HG03097 (cell line): ENCODE measurements around the gene MYBPC1.
"Not testable (repeated sequence)": the region's sequence is repeated elsewhere in the genome, so short reads cannot be mapped to it uniquely, and the experiment has no call there.

Experiments used
- ATAC-seq: cut with Tn5 transposase; IDR thresholded peaks from one replicate; pipeline ENCODE4 v1.9.1; 2021; ENCODE audit not compliant: unreplicated experiment, low FRiP score

Gene MYBPC1

GRCh38 chr12:101594700-101595099, at the start of gene MYBPC1:
TSS of gene MYBPC1 (plus strand) at chr12:101594971. CDS start at chr12:101595071, 100 bp downstream.
- no peak for ATAC-seq

DNA sequence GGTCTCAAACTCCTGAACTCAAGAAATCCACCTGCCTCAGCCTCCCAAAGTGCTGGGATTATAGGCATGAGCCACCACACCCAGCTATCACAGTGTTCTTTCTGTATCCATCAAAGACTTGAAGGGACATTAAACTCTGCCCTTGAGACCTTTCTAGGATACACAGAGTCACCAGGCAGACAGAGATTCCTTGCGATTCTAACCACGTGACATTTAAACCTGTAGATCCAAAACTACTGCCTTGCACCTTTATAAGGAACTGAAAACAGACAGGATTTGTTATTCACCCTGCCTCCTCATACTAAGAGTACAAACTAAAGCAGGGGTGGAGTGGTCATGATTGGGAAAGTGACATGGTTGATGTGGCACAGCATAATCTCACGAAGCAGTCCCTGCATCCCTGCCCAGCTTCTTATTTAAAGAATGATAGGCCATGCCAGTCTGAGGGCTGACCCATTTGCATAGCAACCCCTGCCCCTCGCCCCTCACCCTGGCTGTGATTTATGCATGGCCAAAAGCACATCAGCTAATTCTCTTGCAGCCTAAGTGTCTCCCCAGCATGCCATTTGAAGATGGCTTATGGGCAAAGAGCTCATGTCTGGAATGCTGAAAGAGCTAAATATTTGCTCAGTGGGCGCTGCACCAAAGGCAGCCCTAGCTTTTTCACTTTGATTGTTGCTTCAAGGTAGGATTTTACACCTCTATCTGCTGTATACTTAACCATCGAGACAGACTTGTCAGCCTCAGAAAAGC, 43.2 kb upstream of the MYBPC1 start:
- no peak for ATAC-seq

- ATAC-seq = no peak
Measured at GRCh38 chr12:101552277-101552676, 42.5 kb upstream of the MYBPC1 start.

- no peak for ATAC-seq
Measured at GRCh38 chr12:101557094-101557493, 37.7 kb upstream of the MYBPC1 start.

GRCh38 chr12:101558726-101559125, 36.0 kb upstream of the MYBPC1 start:
- ATAC-seq = not testable (repeated sequence)

- ATAC-seq = no peak
Measured at GRCh38 chr12:101563212-101563611, 31.6 kb upstream of the MYBPC1 start.

DNA sequence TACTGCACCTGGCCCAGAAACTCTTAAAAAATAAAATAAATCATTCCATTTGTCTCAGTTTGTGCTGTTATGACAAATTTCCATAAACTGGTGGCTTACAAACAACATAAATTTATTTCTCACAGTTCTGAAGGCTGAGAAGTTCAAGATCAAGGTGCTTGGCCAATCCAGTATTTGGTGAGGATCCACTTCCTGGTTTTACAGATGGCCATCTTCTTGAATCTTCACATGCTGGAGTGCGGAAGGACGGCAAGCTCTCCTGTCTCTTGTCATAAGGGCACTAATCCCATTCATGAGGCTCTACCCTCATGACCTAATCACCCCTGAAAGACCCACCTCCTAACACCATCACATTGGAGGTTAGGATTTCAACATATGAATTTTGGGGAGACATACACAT, 29.9 kb upstream of the MYBPC1 start:
- no peak for ATAC-seq

- no peak for ATAC-seq
Measured at GRCh38 chr12:101566318-101566717, 28.5 kb upstream of the MYBPC1 start.

GRCh38 chr12:101567918-101568317, 26.9 kb upstream of the MYBPC1 start:
- no peak for ATAC-seq

DNA sequence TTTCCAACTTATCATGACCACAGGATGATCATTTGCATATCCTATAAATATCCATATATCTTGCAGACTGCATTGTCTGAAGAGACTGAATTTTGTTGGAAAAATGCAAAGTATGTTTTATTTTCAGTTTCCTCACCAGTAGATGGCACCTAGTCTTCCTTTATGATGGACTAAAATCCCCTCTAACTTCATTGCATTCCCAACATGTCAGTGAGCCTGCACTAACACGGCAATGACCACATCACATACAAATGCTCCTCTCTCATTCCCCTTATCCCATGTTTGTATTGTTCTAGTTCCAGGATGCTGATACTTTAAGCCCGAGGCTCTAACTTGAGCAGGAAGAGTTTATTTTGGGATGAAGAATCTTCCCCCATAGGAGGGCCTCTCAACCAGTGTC, 24.7 kb upstream of the MYBPC1 start:
- ATAC-seq = no peak

DNA sequence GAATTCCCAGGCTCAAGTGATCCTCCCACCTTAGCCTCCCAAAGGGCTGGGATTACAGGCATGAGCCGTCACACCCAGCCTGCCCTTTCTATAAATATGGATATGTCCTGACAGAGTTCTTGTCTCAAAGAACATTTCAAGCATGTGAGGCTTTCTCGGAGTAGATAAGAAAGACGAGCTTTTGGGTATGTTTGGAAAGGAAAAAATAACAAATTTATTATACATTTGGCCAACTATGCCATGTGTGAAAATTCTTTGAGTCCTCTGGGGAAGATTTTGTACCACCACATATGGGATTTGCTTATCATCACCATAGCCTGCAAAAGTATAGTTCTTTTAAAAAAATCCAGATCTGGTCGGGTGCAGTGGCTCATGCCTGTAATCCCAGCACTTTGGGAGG, 23.7 kb upstream of the MYBPC1 start:
- ATAC-seq = no peak

DNA sequence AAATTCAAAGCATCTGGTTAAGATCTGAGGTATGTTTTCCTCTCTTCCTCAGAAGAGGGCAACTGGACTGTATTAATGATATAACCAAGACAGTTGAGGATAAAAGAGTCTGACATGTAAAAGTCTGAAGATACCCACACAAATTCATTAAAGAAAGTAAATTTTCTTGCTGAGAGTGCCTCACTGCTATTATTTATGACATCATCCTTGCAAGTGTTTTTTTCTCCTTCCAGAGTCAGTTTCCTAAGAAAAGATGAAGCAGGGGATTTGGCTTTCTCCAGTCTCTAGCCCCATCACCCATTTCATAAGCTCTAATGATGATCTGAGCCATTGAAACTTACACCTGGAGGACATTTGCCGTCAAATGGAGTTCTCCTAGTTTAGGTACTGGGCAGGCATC, 21.0 kb upstream of the MYBPC1 start:
- ATAC-seq = no peak

DNA sequence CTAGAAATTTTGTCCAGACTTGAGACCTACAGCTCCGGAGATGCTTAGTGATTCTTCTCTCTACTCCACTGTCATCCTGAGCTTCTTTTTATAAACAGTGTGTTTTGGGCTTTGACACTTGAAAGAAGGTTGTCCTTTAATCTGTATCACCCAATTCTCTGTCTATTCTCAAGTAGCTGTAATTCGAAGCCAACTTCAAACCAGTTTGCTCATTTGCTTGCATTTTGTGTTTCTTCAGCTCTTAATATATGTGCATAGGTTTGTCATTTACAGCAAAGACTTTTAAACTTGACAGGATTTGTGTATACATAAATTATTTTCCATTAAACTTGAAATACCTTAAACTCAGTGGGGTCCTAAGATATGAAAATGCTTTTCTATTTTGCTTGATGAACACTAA, 16.4 kb upstream of the MYBPC1 start:
- no peak for ATAC-seq

GRCh38 chr12:101581190-101581589, 13.6 kb upstream of the MYBPC1 start:
- ATAC-seq = no peak

DNA sequence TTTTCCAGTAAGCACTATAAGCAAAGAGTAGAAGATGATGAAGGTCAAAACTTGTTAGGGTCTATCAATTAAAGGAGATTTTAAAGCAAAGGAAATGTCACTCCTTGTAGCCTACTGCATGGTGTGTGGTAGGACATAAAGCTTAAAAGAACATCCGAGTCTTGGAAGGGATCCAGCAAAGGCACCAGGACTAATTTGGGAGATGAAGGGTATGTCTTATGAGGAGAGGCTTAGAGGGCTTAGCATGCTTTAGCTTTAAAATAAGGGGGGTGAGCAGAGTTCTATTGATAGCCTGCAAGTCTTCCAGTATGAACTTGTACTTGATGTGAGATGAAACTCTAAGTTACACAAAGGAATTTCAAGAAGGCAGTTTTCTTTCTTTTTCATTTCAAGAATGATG, 11.8 kb upstream of the MYBPC1 start:
- ATAC-seq = no peak

- no peak for ATAC-seq
Measured at GRCh38 chr12:101590383-101590782, 4.4 kb upstream of the MYBPC1 start.

DNA sequence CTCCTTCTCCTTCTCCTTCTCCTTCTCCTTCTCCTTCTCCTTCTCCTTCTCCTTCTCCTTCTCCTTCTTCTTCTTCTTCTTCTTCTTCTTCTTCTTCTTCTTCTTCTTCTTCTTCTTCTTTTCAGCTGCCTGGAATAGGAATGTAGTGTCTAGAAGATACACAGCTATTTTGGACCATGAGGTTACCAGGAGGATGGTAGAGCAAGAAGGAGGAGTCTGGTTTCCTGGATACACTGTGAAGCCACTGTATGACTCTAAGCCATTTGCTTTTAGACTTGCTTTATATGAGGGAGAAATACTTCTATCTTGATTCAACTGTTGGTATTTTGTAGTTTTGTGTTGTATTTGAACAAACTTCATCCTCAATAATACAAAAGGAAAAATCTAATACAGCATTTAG, 3.0 kb upstream of the MYBPC1 start:
- no peak for ATAC-seq

DNA sequence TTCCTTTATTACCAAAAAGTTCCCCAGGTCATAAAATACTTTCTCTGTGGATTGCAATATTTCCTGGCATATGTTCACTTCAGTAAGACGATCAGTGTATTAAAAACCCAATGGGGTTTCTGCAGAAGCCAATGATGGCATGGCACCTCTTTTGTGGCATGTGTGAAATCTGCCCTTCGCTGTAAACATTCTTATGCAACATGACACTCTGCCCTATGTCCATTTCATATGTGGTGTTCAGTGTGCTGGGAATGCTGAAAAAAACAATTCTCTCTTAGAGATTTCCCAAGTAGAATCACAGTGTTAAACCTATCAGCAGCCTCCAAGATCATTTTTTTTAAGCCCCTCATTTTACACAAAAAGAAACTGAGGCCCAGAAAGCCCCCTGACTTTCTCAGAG, 2.3 kb upstream of the MYBPC1 start:
- no peak for ATAC-seq

GRCh38 chr12:101592921-101593320, 1.9 kb upstream of the MYBPC1 start:
- no peak for ATAC-seq

DNA sequence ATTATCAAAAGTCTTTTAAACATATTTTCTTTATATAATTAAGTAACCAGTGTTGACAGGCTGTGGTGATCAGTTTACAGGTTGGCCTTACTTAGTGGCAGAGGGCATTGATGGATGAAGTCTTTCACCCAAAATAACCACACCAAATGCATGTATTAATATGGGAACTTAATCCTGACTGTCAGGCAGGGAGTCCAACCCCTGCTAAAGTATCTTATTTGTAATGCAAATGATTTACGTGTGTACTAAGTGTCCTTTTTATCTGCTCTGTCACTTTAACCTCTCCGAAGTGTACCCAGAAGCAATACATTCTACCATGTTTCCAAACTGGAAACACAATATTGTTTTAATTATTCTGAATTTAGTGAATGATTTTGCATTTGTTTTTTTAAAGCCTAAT, 1.4 kb downstream of the MYBPC1 start:
- no peak for ATAC-seq

DNA sequence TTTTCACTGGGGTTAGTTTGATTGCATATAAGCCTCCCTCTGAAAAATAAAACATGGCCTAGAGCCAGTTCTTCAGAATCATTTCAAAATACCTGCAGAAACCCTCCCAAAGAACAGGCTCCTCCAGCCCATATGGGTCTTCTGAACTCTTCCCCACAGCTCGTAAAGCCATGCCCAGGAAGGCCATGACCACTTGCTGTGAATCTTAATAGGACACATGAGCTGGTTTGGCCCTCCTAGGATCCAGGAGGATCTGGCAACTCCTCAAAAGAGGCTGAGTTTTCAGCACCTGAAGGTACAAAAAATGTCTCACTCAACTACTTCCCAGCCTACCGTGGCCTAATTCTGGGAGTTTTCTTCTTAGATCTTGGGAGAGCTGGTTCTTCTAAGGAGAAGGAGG, 2.4 kb downstream of the MYBPC1 start:
- no peak for ATAC-seq

DNA sequence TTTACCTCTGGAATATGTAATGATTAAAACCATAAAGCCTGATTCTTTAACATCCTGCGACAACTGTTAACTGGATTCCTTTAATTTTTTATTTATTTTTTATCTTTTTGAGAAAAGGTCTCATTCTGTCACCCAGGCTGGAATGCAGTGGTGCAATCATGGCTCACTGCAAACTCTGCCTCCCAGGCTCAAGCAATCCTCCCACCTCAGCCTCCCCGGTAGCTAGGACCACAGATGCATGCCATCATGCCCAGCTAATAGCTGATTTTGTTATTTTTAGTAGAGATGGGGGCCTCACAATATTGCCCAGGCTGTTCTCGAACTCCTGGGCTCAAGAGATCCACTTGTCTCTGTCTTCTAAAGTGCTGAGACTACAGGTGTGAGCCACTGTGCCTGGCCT, 3.7 kb downstream of the MYBPC1 start:
- no peak for ATAC-seq

GRCh38 chr12:101599311-101599710, 4.5 kb downstream of the MYBPC1 start:
- ATAC-seq = no peak
